Lung (tissue), 12 donors: ENCODE measurements around the gene MAJIN. TPM values are rescaled to one million over a fixed set of nuclear protein-coding genes. Genes with fewer than 3 reads are reported as not detected.
A peak's percentile ranks its signal among the peaks of the same experiment; 100 is the strongest.

Experiments
- ATAC-seq: fragments of 200-7000 bp; cut with Tn5 transposase; one replicate; pipeline ENCODE4 v1.9.1; 2020; ENCODE audit warnings: moderate number of reproducible peaks; ENCODE audit not compliant: insufficient read depth, low FRiP score
- DNase-seq, 3 donors: peaks; one replicate each; pipeline ENCODE4 v3.0.0-alpha.2; 2013 to 2017
- H3K27ac ChIP-seq, 2 donors: one replicate each; pipeline ENCODE4 v1.5.1; 2013; ENCODE audit warnings: mild to moderate bottlenecking in 2 of 2, moderate library complexity in 2 of 2, control low read depth in 1 of 2, inconsistent platforms in 1 of 2, low read depth in 1 of 2, low read length in 1 of 2
- H3K27me3 ChIP-seq, 3 donors: one replicate each; pipeline ENCODE4 v1.5.1; 2013; ENCODE audit warnings: low read length in 2 of 3; ENCODE audit not compliant: control insufficient read depth in 3 of 3, insufficient read depth in 3 of 3
- H3K36me3 ChIP-seq, 4 donors: one replicate each; pipeline ENCODE4 v1.5.1; 2013; ENCODE audit warnings: low read length in 4 of 4, mild to moderate bottlenecking in 1 of 4, moderate library complexity in 1 of 4; ENCODE audit not compliant: control insufficient read depth in 4 of 4, insufficient read depth in 4 of 4
- H3K4me1 ChIP-seq, 5 donors: one replicate each; pipeline ENCODE4 v1.5.1; 2013; ENCODE audit warnings: low read length in 5 of 5, mild to moderate bottlenecking in 2 of 5, moderate library complexity in 1 of 5; ENCODE audit not compliant: control insufficient read depth in 5 of 5, insufficient read depth in 5 of 5
- H3K4me3 ChIP-seq: one replicate; pipeline ENCODE4 v1.5.1; 2013; ENCODE audit warnings: mild to moderate bottlenecking, control low read depth, moderate library complexity
- H3K9ac ChIP-seq, 2 donors: one replicate each; pipeline ENCODE4 v1.5.1; 2013; ENCODE audit warnings: low read length in 2 of 2, control low read depth in 1 of 2; ENCODE audit not compliant: insufficient read depth in 1 of 2
- H3K9me3 ChIP-seq, 4 donors: one replicate each; pipeline ENCODE4 v1.5.1; 2013; ENCODE audit warnings: low read length in 3 of 4, mild to moderate bottlenecking in 1 of 4, moderate library complexity in 1 of 4; ENCODE audit not compliant: control insufficient read depth in 4 of 4, insufficient read depth in 3 of 4
- WGBS, 2 donors: extraction: QIAGEN DNeasy Blood & Tissue Kit; methylation state at CpG; one replicate each; pipeline ENCODE4 v1.1.7; 2013; 5-methylcytosine and 5-hydroxymethylcytosine counted together
- polyA plus RNA-seq, 2 donors: library from polyadenylated mRNA; stranded (reverse); fragments of 200-250 nt; gene quantifications; one replicate each; pipeline ENCODE4 v1.2.1, GENCODE V29; 2013
- total RNA-seq, 2 donors: library from RNA; depleted of rRNA in 1 of 2; stranded (reverse); fragments of >200 nt in 1 of 2; gene quantifications; one replicate each; pipeline ENCODE4 v1.2.1, GENCODE V29; 2014 to 2021
- TF ChIP-seq, protein P1 (sequence below): IDR thresholded peaks from 2 replicates; pipeline ENCODE4 v1.5.1; 2012; ENCODE audit warnings: mild to moderate bottlenecking; ENCODE audit errors: control extremely low read depth, extremely low read depth
- donor health status: control.
- donor health status: control.
- donor health status: Bipolar disorder and iron deficiency.
- donor health status: healthy.
- donor health status: DM: yes; HTN: yes; CAD: no.

MAJIN gene
- total and polyA plus RNA-seq, 4 donors: 0.24 to 0.55 (median 0.39) TPM; not detected in 1

DNA sequence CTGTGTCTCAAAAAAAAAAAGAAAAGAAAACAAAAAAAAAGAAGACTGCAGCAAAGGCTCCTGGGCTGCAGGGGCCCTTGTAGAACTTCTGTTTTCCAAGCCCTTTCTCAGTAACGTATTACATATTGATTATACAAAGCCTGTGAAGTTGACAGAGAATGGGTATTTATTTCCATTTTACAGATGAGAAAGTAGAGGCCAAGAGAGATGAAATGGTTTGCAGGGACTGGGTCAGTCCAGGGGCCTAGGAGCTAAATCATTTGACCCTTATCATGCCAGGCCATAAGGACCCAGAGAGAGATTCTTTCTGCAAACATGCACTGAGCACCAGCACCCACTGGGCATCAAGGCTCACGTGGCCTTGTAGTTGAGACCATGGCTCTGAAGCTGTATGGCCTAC, 43.0 kb downstream of the MAJIN start:
- 95 to 96% methylated on average over 2 of the region's 2 CpGs for WGBS, 2 donors
- TF ChIP-seq, protein P1, sequence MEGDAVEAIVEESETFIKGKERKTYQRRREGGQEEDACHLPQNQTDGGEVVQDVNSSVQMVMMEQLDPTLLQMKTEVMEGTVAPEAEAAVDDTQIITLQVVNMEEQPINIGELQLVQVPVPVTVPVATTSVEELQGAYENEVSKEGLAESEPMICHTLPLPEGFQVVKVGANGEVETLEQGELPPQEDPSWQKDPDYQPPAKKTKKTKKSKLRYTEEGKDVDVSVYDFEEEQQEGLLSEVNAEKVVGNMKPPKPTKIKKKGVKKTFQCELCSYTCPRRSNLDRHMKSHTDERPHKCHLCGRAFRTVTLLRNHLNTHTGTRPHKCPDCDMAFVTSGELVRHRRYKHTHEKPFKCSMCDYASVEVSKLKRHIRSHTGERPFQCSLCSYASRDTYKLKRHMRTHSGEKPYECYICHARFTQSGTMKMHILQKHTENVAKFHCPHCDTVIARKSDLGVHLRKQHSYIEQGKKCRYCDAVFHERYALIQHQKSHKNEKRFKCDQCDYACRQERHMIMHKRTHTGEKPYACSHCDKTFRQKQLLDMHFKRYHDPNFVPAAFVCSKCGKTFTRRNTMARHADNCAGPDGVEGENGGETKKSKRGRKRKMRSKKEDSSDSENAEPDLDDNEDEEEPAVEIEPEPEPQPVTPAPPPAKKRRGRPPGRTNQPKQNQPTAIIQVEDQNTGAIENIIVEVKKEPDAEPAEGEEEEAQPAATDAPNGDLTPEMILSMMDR: no peak
- Histone ChIP-seq H3K4me1 (peaks cover 0 to 10% (median 4%) of the 10 kb centered on the region in 5 donors), H3K9ac (no peak overlapping the region), H3K4me3 (no peak overlapping the region), H3K27me3 (no peaks in the 10 kb centered on the region), H3K27ac (no peak overlapping the region), H3K9me3 (no peaks in the 10 kb centered on the region), H3K36me3 (peaks cover 8 to 49% (median 16%) of the 10 kb centered on the region in 4 donors)
- no peak for DNase-seq
- ATAC-seq: no peak

DNA sequence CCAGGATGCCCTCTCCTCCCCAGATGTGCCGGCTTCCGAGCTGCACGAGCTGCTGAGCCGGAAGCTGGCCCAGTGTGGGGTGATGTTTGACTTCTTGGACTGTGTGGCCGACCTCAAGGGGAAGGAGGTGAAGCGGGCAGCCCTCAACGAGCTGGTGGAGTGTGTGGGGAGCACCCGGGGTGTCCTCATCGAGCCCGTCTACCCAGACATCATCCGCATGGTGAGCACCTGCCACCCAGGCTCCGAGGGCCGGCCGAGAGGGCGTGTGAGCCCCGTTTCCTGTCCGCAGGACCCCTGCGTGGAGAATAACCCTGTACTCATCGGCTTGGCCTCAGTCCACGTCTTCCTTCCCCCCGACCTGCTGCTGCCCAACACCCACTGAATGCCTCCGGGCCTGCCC, 45.2 kb downstream of the MAJIN start:
- DNase-seq (no peak), ATAC-seq (no peak)
- H3K27ac ChIP-seq: no peak overlapping the region
- peaks cover 6 to 29% (median 12%) of the 10 kb centered on the region in 4 donors for H3K36me3 ChIP-seq
- no peaks in the 10 kb centered on the region for H3K9me3 ChIP-seq
- no peaks in the 10 kb centered on the region for H3K27me3 ChIP-seq
- H3K4me3 ChIP-seq: no peak overlapping the region
- H3K9ac ChIP-seq: no peak overlapping the region
- TF ChIP-seq, protein P1: no peak
- H3K4me1 ChIP-seq: peaks cover 0 to 17% (median 4%) of the 10 kb centered on the region in 5 donors
- WGBS, 2 donors: 65 to 70% methylated on average over 22 of the region's 22 CpGs

DNA sequence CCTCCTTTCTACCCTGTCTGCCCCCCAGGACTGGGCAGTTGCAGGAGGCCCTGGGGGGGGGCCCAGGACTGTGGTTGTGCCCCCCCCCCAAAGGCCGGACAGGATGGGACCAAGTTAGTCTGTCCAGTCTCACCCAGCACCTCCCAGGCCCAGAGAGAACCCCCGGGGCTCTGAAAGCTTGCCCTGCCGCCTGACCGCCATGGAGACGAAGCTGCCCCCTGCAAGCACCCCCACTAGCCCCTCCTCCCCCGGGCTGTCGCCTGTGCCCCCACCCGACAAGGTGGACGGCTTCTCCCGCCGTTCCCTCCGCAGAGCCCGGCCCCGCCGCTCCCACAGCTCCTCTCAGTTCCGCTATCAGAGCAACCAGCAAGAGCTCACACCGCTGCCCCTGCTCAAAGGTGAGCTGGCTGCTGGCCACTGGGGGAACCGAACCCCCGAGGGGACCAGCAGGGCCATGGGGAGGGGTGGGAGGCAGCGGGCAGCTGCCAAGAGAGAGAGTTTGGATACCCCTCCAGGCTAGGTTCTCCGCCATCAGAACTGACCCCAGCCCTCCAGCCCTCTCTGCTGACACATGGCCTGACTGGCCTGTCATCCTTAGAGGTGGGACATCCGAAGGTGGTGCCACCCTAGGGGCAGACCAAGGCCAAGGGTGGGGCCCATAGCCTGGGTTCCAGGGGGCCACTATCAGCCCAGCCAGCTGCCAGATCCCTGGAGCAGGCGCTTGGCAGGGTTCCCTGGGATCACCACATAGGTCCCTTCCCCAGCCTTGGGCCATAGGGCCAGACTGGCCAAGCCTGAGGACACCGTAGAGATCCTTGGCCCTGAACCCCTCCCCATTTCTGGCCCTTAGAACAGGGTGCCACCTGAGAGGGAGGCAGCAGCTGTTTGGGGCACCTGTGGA, 46.1 kb downstream of the MAJIN start:
- H3K27me3 ChIP-seq: no peaks in the 10 kb centered on the region
- H3K9ac ChIP-seq: peak overlapping the region in 1 of 2 donors; percentile 81
- ATAC-seq (no peak), DNase-seq (no peak)
- H3K4me1 ChIP-seq: peaks cover 0 to 17% (median 4%) of the 10 kb centered on the region in 5 donors
- peaks cover under 1 to 22% (median 8%) of the 10 kb centered on the region in 4 donors for H3K36me3 ChIP-seq
- no peaks in the 10 kb centered on the region for H3K9me3 ChIP-seq
- H3K4me3 ChIP-seq: peak overlapping the region; percentile 88
- no peak overlapping the region for H3K27ac ChIP-seq
- TF ChIP-seq, protein P1: no peak
- 65 to 80% methylated on average over 20 to 24 of the region's 24 CpGs for WGBS, 2 donors
